OCI-LY1 (cell line): ENCODE measurements around the gene CTIF.

Experiments
- H2AFZ ChIP-seq: fragments of 200-600 bp; sonication (generic), shearing (Covaris generic); 2 replicates; pipeline ENCODE4 v1.6.0; 2014; ENCODE audit warnings: antibody characterized with exemption, mild to moderate bottlenecking, low read length
- H3F3A ChIP-seq: fragments of 200-600 bp; sonication (generic), shearing (Covaris generic); 2 replicates; pipeline ENCODE4 v1.6.0; 2014; ENCODE audit warnings: mild to moderate bottlenecking, antibody characterized with exemption, low read length, moderate library complexity; ENCODE audit not compliant: insufficient read depth
- H3K27ac ChIP-seq: fragments of 200-600 bp; sonication (generic); 2 replicates; pipeline ENCODE4 v1.5.1; 2014; ENCODE audit warnings: low read length, mixed run types, mild to moderate bottlenecking, low read depth; ENCODE audit not compliant: poor library complexity, severe bottlenecking
- H3K27me3 ChIP-seq: fragments of 200-600 bp; sonication (generic); 2 replicates; pipeline ENCODE4 v1.6.0; 2014; ENCODE audit warnings: antibody characterized with exemption, mild to moderate bottlenecking, low read length, moderate library complexity; ENCODE audit not compliant: insufficient read depth
- H3K36me3 ChIP-seq: fragments of 200-600 bp; sonication (generic); 2 replicates; pipeline ENCODE4 v1.6.1; 2014; ENCODE audit warnings: mild to moderate bottlenecking, antibody characterized with exemption, low read length, moderate library complexity, mixed read lengths; ENCODE audit not compliant: insufficient read depth
- H3K4me1 ChIP-seq: fragments of 200-600 bp; sonication (generic); 2 replicates; pipeline ENCODE4 v1.5.1; 2014; ENCODE audit warnings: mild to moderate bottlenecking, low read length, moderate library complexity; ENCODE audit not compliant: insufficient read depth, severe bottlenecking
- H3K4me2 ChIP-seq: fragments of 200-600 bp; sonication (generic), shearing (Covaris generic); 2 replicates; pipeline ENCODE4 v1.6.1; 2014; ENCODE audit warnings: low read length
- H3K4me3 ChIP-seq: fragments of 200-600 bp; sonication (generic); 2 replicates; pipeline ENCODE4 v1.5.1; 2014; ENCODE audit warnings: low read length, low read depth, mild to moderate bottlenecking, mixed read lengths; ENCODE audit not compliant: poor library complexity, severe bottlenecking
- H3K79me2 ChIP-seq: fragments of 200-600 bp; shearing (Covaris generic); 2 replicates; pipeline ENCODE4 v1.6.1; 2016; ENCODE audit warnings: mixed run types, low read length, mixed read lengths; ENCODE audit not compliant: insufficient read depth
- H3K9ac ChIP-seq: fragments of 200-600 bp; sonication (generic), shearing (Covaris generic); 2 replicates; pipeline ENCODE4 v1.6.1; 2014; ENCODE audit warnings: mild to moderate bottlenecking, low read length, mixed read lengths
- H3K9me2 ChIP-seq: fragments of 200-600 bp; sonication (generic), shearing (Covaris generic); 2 replicates; pipeline ENCODE4 v1.6.1; 2014; ENCODE audit warnings: low read depth, mild to moderate bottlenecking, low read length, mixed read lengths
- H3K9me3 ChIP-seq: fragments of 200-600 bp; shearing (Covaris generic); 2 replicates; pipeline ENCODE4 v1.6.1; 2014; ENCODE audit warnings: low read length, mixed read lengths
- H4K20me1 ChIP-seq: fragments of 200-600 bp; sonication (generic), shearing (Covaris generic); 2 replicates; pipeline ENCODE4 v1.6.0; 2016; ENCODE audit warnings: mild to moderate bottlenecking, low read length; ENCODE audit not compliant: insufficient read depth
- CTCF ChIP-seq: fragments of 200-600 bp; sonication (generic), shearing (Covaris generic); IDR thresholded peaks from 2 replicates; pipeline ENCODE4 v1.5.1; 2017; ENCODE audit warnings: mild to moderate bottlenecking, antibody characterized with exemption, low read length, moderate library complexity, mixed read lengths
- EZH2 ChIP-seq: fragments of 200-600 bp; sonication (generic), shearing (Covaris generic); IDR thresholded peaks from 2 replicates; pipeline ENCODE4 v1.8.0; 2017; ENCODE audit warnings: borderline replicate concordance, mixed run types, mild to moderate bottlenecking, antibody characterized with exemption, low read length, moderate library complexity, mixed read lengths

The CTIF gene

GRCh38 chr18:48800876-48801727, 262.3 kb downstream of the CTIF start:
- Histone ChIP-seq H3K4me3 (no peak overlapping the region), H3K9ac (no peak overlapping the region)

GRCh38 chr18:48801728-48802542, 263.1 kb downstream of the CTIF start:
- H3K27me3 ChIP-seq, result no peaks in the 10 kb centered on the region; the same call in 1 of the 2 replicates
- no peaks in the 10 kb centered on the region for H3K79me2 ChIP-seq
- no peak overlapping the region for H3K4me2 ChIP-seq
- peaks cover 5% of the 10 kb centered on the region for H3K4me1 ChIP-seq
- H3K9me3 ChIP-seq, result no peaks in the 10 kb centered on the region
- TF ChIP-seq CTCF (no peak), EZH2 (no peak)
- no peaks in the 10 kb centered on the region for H3K9me2 ChIP-seq
- H3K27ac ChIP-seq, result no peak overlapping the region
- no peaks in the 10 kb centered on the region for H3K36me3 ChIP-seq
- no peak overlapping the region for H3K4me3 ChIP-seq
- H3F3A ChIP-seq, result no peaks in the 10 kb centered on the region
- no peaks in the 10 kb centered on the region for H4K20me1 ChIP-seq
- H3K9ac ChIP-seq, result no peak overlapping the region
- H2AFZ ChIP-seq, result no peak overlapping the region

More at GRCh38 chr18:48800876-48801727, 262.3 kb downstream of the CTIF start:
- no peaks in the 10 kb centered on the region; the same call in 1 of the 2 replicates for H3K27me3 ChIP-seq
- no peaks in the 10 kb centered on the region for H4K20me1 ChIP-seq
- TF ChIP-seq CTCF (no peak), EZH2 (no peak)
- H3K9me2 ChIP-seq, result no peaks in the 10 kb centered on the region
- no peak overlapping the region for H3K4me2 ChIP-seq
- peaks cover 5% of the 10 kb centered on the region for H3K4me1 ChIP-seq
- no peak overlapping the region for H2AFZ ChIP-seq
- H3F3A ChIP-seq, result no peaks in the 10 kb centered on the region
- H3K27ac ChIP-seq, result no peak overlapping the region
- H3K79me2 ChIP-seq, result no peaks in the 10 kb centered on the region
- no peaks in the 10 kb centered on the region for H3K36me3 ChIP-seq
- H3K9me3 ChIP-seq, result no peaks in the 10 kb centered on the region

GRCh38 chr18:48802543-48803290, 263.9 kb downstream of the CTIF start:
- Histone ChIP-seq H3K9me3 (no peaks in the 10 kb centered on the region), H3K9ac (no peak overlapping the region), H3F3A (no peaks in the 10 kb centered on the region), H2AFZ (no peak overlapping the region), H3K4me1 (peaks cover 5% of the 10 kb centered on the region), H3K27ac (no peak overlapping the region), H4K20me1 (no peaks in the 10 kb centered on the region), H3K9me2 (no peaks in the 10 kb centered on the region), H3K4me2 (no peak overlapping the region), H3K4me3 (no peak overlapping the region), H3K36me3 (no peaks in the 10 kb centered on the region), H3K79me2 (no peaks in the 10 kb centered on the region), H3K27me3 (no peaks in the 10 kb centered on the region; the same call in 1 of the 2 replicates)
- no peak for TF ChIP-seq EZH2
- no peak for TF ChIP-seq CTCF
